Renal cortical epithelial cell (primary cell): ENCODE data around the gene DKK2. TPM values are rescaled to one million over a fixed set of nuclear protein-coding genes. Genes with fewer than 3 reads are reported as not detected.

Experiments
- DNase-seq: peaks from one replicate; pipeline ENCODE4 v3.0.0-alpha.2; 2011; ENCODE audit warnings: low read depth
- total RNA-seq: library from RNA; depleted of rRNA; stranded (reverse); fragments of >200 nt; gene quantifications from 2 replicates; pipeline ENCODE4 v1.2.3, GENCODE V29; 2014

Gene DKK2
- total RNA-seq, 1 donor from 2014 or later = 0.65 TPM

- DNase-seq = no peak
Observed at GRCh38 chr4:107017443-107018343, 18.4 kb downstream of the DKK2 start.

DNA sequence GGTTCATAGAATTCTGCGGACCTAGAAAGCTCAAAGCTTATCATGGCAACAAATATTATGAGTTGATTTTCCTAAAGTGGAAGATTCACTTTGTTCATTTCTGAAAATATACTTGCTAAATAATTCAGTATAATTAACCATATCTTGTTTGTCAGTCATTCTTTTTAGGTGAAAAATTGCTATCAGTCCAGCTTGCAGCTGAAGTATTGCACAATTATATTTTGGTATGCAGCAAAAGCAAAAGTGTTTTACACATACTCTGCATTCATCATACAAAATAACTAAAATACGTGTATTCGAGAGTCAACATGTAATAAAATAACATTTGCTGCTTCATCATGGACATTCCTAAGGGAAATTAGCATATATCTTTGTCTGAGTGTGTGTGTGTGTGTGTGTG, 24.8 kb downstream of the DKK2 start:
- DNase-seq = no peak

DNA sequence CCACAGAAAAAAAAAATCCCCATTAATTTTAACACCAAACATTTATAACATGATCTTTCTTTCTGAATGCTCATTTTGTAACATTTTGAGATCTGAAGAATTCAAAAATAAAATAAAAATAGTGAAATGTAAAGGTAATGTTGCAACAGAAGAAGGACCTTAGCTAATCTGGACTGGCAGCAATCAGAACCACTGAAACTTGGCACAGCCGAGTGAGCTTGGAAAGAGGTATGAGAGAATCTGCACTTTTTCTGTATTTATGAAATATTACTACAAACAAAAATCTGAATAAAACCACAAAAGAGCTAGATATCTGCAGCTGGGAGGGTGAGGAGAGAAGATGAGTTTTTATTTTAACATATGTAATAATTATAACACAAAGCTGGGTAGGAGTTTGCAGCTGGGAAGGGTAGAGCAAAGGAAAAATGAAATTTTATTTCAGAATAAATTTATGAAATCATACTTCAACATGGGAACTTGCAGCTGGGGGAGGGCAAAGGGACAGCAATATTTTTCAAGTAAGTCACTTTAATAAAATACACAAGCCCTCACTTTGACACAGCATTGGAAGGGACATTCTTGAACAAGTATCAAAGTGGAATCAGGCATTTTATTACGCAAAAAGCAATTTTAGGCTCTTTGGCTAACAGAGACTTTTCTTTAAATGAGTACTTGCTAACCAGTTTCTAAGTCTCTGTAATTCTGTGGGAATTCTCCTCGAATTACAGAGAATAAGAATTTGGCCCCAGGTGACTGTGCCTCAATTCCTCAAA, 26.7 kb downstream of the DKK2 start:
- no peak for DNase-seq

DNA sequence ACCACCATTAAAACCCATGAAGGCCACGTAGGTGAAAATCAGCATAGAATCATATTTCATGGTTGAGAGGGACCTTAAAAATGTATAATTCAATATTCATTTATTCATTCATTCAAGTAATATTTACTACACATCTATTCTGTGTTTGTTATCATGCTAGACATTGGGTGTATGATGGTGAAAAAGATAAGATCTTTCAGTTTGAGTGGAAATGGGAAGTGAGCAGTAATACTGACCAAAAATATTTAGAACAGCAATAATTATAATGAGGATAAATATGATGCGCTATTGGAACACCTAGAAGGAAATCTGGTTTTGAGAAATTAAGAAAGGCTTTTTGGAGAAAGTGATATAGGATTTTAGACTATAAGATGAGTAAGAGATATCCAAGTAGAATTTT, 28.0 kb downstream of the DKK2 start:
- DNase-seq = no peak

DNA sequence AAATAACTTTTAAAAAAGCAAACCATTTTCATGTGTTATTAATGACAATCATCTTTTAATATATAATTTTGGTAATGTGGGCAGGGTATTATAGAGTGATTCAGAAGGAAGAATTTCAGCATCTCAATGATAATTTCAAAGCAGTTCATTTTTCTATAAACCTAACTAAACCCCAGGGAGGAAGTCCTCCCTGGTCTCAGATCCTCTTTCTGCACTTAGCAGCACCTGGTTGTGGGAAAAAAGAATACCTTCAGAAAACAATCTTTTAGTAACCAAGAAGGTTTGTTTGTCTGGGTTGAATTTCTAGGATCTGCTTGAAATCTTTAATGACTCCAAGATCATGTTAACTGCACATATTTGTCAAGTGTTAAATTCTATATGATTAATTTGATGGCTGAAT, 29.9 kb downstream of the DKK2 start:
- DNase-seq = no peak

DNA sequence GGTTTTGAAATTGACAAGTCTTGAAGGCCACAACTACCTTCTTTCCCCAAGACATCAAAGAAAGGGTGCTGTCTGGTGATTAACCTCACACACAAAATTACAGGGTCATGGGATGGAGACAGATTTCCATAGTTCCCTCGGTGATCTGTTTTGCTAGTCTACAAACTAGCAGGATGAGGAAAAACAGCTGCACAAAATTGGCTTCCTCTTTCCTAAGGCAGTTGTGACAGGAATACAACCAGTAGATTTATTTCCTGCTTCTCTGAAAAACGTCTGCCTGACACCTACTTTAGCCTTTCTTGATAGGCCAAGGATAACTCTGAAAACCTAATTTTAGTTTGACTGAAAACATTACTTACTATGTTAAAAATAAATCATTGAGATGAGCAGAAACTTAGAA, 39.6 kb downstream of the DKK2 start:
- no peak for DNase-seq

DNA sequence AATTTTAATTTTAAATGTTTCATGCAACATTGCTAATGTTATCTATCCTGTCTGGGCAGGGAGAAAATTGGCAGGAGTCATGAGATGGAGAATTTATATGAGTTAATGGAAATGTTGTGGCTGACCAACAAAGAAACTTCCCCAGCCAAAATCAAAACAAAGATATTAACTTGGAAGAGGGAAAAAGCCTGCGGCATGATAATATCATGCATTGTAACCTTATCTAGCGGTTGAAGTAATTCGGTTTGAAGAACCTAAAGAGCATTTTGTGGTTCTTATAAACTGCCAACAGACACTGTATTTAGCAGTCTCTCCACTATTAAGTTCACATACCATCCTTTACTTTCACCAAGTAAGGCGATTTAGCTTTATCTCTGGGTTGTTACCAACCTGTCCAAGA, 42.3 kb downstream of the DKK2 start:
- DNase-seq = no peak

DNA sequence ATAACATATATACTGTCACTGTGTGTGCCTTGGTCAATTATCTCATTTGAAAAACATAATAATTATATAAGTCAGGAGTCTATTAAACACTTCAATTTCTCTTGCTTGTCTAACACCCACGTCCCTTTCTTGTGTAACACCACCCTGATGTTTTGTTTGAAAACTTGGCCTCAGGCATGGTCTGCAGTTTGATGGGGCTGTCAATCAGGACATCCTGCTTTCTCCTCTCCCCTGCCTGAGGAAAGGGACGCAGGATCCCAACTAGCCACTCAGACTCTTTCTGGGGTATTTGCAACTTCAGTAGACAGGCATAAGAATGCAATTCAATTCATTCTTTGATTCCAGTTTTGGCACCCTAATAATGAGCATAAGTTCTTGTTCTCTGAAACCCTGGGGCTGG, 48.8 kb downstream of the DKK2 start:
- DNase-seq = no peak

DNA sequence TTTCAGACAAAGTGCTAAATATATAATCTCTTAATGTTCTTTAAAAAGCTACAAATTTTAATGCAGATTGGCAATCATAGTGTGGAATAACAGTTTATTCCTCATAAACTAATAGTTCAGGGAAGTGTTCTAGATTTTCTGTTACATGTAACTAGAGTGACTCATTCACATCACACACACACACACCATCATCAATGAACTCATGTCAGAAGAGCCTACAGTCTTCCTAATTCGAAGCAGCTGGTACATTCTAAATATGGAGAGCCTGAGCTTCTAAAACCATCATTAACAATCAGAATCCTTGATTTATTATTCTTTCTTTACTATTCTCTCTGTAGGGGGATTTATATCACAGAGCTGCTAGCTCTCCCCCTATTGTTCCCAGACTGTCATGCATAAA, 49.6 kb downstream of the DKK2 start:
- peak; percentile 10 for DNase-seq

DNA sequence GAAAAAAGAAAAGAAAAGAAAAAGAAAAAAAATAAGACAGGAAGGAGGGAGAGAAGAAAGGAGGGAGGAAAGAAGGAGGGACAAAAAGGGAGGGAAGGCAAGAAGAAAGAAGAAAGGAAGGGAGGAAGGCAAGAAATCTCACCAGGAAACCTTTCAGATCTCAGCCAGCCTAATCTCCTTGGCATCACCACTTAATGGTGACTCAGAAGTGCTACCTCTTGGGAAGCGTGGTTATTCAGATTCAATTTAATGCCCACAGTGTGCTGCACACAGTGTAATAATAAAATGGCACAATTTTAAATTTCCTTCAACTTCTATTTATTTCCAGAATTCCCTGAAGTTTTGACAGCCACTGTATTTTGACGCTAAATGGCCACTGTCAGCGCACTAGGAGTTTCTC, 50.3 kb downstream of the DKK2 start:
- DNase-seq = no peak

DNA sequence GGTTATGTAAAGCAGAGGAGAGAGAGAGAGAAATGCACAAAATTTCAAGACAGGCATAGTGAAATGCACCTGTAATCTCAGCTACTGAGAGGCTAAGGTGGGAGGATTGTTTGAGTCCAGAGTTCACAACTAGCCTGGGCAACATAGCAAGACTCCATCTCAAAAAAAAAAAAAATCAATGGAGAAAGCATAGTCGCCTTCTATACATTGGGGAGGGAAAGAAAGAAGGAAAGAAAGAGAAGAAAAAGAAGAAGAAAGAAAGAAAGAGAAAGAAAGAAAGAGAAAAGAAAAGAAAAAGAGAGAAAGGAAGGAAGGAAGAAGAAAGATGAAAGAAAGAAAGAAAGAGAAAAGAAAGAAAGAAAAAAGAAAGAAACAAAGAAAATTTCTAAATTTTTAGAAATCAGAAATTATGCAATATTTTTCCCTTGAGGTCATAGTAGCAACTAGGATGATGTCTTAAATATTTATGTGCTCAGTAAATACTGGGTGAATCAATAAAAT, 53.4 kb downstream of the DKK2 start:
- DNase-seq = no peak

DNA sequence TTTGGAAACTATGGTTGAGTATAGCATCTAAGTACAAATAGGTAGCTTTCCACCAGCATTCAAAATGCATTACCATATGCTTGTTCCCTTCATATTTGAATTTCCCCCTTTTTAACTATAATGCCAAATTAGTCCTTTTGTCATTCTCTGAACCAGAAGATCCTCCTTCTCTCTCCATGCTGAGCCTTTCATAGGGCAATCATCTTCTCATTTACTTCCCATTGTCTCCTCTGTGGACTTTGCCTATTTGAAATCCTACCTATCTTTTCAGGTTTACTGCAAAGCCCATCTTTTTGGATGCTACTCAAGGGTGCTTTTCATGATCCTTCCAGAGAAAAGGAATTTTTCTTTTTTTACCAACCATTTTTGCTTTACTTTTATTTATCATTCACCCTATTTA, 54.7 kb downstream of the DKK2 start:
- DNase-seq = no peak

- no peak for DNase-seq
Observed at GRCh38 chr4:106979476-106979875, 56.6 kb downstream of the DKK2 start.

- DNase-seq = no peak
Observed at GRCh38 chr4:106978046-106978774, 57.9 kb downstream of the DKK2 start.

DNA sequence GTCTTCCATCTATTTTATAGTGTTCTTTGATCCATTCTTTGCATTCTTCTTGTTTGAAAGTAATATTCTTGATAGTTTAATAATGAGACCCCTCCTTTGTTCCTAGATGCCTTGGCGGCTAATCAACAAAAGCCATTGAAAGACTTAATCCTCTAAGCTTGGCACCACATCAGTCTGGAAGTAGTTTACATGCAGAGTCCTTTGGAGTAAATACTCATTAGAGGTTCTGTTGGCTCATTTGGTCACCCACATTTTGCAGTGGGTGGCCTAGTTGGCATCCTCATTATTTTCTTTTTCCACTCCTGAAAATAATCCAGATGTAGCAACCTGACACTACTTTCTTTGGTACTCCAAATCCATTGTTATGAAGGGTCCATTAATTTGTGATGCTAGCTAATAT, 64.5 kb downstream of the DKK2 start:
- no peak for DNase-seq

- no peak for DNase-seq
Observed at GRCh38 chr4:106967892-106968291, 68.2 kb downstream of the DKK2 start.

DNA sequence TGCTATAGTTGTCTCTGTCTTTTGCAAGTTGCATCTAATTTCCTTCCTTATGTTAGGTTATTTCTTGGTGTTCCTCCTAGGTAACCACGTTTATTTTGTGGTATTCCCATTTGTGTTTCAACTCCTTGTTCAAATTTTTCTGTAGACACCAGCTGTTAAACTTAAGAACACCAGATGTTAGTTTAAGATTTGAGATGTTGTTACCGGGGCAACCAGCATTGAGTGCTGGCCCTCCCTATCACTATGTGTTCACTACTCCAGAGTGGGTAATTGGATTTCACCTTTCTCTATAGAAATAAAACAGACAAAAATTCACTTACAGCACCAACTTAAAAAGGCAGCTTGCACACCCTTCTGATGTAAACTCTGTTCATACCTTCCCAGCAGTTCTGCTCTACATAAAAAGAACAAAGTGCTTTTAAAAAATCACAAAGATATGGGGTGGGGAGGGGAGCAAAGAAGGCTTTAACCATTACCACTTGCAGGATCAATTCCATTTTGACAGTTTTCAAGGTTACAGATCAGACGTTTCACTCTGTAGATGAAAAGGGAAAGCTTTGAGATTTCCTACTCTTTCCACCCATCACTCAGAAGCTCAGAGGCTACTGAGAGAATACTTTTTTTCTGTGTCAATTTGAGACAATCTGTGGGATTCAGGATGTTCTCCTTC, 82.9 kb downstream of the DKK2 start:
- no peak for DNase-seq

DNA sequence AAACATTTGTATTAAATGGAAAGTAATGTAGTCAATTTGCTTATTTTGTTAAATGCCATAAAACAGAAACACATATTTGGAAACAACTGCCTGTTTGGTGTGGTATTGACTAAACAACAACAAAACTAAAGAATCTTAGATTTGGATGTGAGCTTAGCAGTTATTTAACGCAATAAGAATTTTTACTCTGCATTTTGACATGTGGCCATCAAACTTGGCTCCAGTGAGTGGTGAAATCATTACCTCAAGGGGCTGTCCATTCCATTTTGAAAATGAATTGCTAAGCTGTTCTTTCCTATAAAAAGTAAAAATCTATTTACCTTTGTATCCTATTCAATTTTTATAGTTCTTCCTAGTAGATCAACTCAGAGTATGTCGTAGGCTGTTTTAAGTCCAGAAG, 84.2 kb downstream of the DKK2 start:
- no peak for DNase-seq

GRCh38 chr4:106941841-106942240, 94.3 kb downstream of the DKK2 start:
- no peak for DNase-seq

DNA sequence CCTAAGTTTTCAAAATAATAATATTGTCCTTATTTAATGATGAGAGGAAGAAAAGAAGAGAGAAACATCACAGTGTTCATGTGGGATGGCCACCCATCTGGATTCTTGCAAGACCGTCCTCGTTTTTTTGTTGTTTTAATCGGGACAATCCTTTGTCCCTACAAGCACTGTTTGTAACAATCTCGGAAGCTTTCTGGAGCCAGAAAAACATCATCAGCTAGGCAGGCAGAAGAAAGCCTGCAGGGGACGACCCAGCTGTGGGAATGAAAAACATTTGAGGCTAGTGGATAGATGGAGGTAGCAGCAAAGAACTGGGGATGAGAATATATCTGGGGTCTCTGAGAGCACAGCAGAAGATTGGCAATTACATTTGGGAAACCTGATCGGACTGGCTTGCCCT, 105.6 kb downstream of the DKK2 start:
- no peak for DNase-seq

DNA sequence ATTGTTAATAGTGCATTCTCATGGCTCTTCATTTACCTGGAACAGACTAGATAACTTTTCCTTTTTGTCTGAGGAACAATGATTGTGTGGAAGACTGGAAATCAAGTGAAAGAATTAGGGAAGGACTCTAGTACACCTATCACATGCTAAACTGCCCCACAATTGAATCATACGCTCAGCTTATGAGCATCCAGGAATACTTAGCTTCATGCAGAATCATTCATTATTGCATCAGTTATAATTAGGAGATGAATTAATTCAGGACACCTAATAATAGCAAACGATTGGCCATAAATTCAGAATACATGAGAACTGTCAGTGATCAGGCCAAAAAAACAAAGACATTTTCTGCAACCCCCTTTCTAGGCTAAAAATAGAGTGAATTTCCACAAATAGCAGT, 106.9 kb downstream of the DKK2 start:
- no peak for DNase-seq

DNA sequence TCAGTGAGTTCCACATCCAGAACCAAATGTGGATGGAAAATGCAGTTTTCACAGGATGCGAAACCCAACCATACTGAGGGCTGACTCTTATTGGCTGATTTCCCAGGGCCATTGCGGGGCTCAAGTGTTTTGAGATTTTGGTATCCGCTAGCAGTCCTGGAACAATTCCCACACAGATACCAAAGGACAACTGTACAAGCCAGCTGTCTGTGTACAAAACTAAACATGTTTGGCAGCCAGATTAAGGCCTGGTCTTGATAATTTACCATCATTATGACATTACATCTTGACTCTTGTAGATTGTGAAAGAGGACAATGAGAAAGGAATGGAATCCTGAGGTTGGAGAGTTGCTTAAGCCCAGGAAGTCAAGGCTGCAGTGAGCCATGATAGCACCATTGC, 121.9 kb downstream of the DKK2 start:
- no peak for DNase-seq
